IMR-90 (cell line): ENCODE measurements around the gene SLC37A3.

Experiments used
- CTCF ChIP-seq: conservative IDR thresholded peaks from 2 replicates; pipeline ENCODE4 v1.5.1; 2012; ENCODE audit warnings: mild to moderate bottlenecking, low read depth, low read length, improper control_type of control experiment
- POLR2A ChIP-seq: IDR thresholded peaks from 2 replicates; pipeline ENCODE4 v1.6.1; 2012; ENCODE audit warnings: mild to moderate bottlenecking, low read depth, low read length
- RAD21 ChIP-seq: IDR thresholded peaks from 2 replicates; pipeline ENCODE4 v1.6.1; 2012; ENCODE audit warnings: low read length, improper control_type of control experiment

GRCh38 chr7:140423501-140423900, 25.2 kb upstream of the SLC37A3 start:
- TF ChIP-seq RAD21 (no peak), CTCF (no peak), POLR2A (no peak)
